Measurements from ENCODE around the gene CDC123. TPM values are rescaled to one million over a fixed set of nuclear protein-coding genes. Genes with fewer than 3 reads are reported as not detected.
"Not testable (repeated sequence)": the region's sequence is repeated elsewhere in the genome, so short reads cannot be mapped to it uniquely, and the experiment has no call there.

Gene CDC123
- total RNA-seq, 4 donors from 2014 or later, result 47.8 to 80.8 (median 53.6) TPM

- TF ChIP-seq EP300 (IDR thresholded peaks at IDR 0.05; ENCODE audit: low read depth) (no peak), POLR2A (IDR thresholded peaks at IDR 0.05) (no peak), POLR2AphosphoS5 (IDR thresholded peaks at IDR 0.05) (no peak), CTCF (IDR thresholded peaks at IDR 0.05) (no peak)
- in situ Hi-C loops (cut with MboI; ENCODE audit: low pct_ligation_motif_present in 1 of 4, low pct_unique_long_range_greater_than_20kb in 1 of 4, low sequenced_read_pairs in 3 of 4) (no loop called here), intact Hi-C loops (cut with DNase I; ENCODE audit: low total_unique reads) (no loop called here)
- DNase-seq, result no peak
- no peaks in the 10 kb centered on the region for H3K27me3 ChIP-seq
- H3K36me3 ChIP-seq, result peaks cover 0 to 32% (median 2%) of the 10 kb centered on the region in 4 donors
- peak overlapping the region; percentile 39 to 68 (median 46) for H3K27ac ChIP-seq
- H3K4me1 ChIP-seq, result peaks cover 0 to 35% (median 9%) of the 10 kb centered on the region in 4 donors
- no peak overlapping the region for H3K4me3 ChIP-seq
- WGBS, 2 donors (ENCODE audit: low coverage in 1 of 2), result 89 to 92% methylated on average over 7 to 10 of the region's 10 CpGs
- H3K9me3 ChIP-seq, result no peaks in the 10 kb centered on the region
These were observed 25.6 kb downstream of the CDC123 start for GRCh38 chr10:12221323-12222298.

- DNase-seq, result no peak
- intact Hi-C loops (cut with DNase I; ENCODE audit: low total_unique reads), result no loop called here
- no peak for TF ChIP-seq POLR2A (IDR thresholded peaks at IDR 0.05)
- no peak for TF ChIP-seq POLR2AphosphoS5 (IDR thresholded peaks at IDR 0.05)
- in situ Hi-C loops (cut with MboI; ENCODE audit: low pct_ligation_motif_present in 1 of 4, low pct_unique_long_range_greater_than_20kb in 1 of 4, low sequenced_read_pairs in 3 of 4), result no loop called here
- Histone ChIP-seq H3K27me3 (no peaks in the 10 kb centered on the region), H3K36me3 (peaks cover 0 to 9% (median 3%) of the 10 kb centered on the region in 4 donors), H3K4me3 (no peak overlapping the region), H3K9me3 (no peaks in the 10 kb centered on the region), H3K27ac (peak overlapping the region in 1 of 4 donors; percentile 68), H3K4me1 (peaks cover 0 to 22% (median 7%) of the 10 kb centered on the region in 4 donors)
- 94 to 98% methylated on average over 2 of the region's 2 CpGs for WGBS, 2 donors (ENCODE audit: low coverage in 1 of 2)
These were observed 29.5 kb downstream of the CDC123 start for GRCh38 chr10:12225444-12225843.

- peaks cover 0 to 19% (median 7%) of the 10 kb centered on the region in 4 donors for H3K4me1 ChIP-seq
- H3K9me3 ChIP-seq; H3K4me3 ChIP-seq; in situ Hi-C loops (cut with MboI; ENCODE audit: low pct_ligation_motif_present in 1 of 4, low pct_unique_long_range_greater_than_20kb in 1 of 4, low sequenced_read_pairs in 3 of 4); H3K27me3 ChIP-seq; DNase-seq; H3K27ac ChIP-seq; intact Hi-C loops (cut with DNase I; ENCODE audit: low total_unique reads): not testable (repeated sequence)
- peaks cover 0 to 16% (median 3%) of the 10 kb centered on the region in 4 donors for H3K36me3 ChIP-seq
- WGBS, 2 donors (ENCODE audit: low coverage in 1 of 2), result 94% methylated on average over 27 of the region's 28 CpGs; no CpG with 5 or more reads in 1 of the 2 donors
These were observed 30.4 kb downstream of the CDC123 start for GRCh38 chr10:12226438-12226837.

GRCh38 chr10:12228851-12229250, 32.9 kb downstream of the CDC123 start:
- TF ChIP-seq POLR2A (IDR thresholded peaks at IDR 0.05) (no peak), EP300 (IDR thresholded peaks at IDR 0.05; ENCODE audit: low read depth) (no peak), POLR2AphosphoS5 (IDR thresholded peaks at IDR 0.05) (no peak), CTCF (IDR thresholded peaks at IDR 0.05) (no peak)
- Histone ChIP-seq H3K36me3 (peaks cover 0 to 22% (median 6%) of the 10 kb centered on the region in 4 donors), H3K4me1 (peaks cover 0 to 13% (median 5%) of the 10 kb centered on the region in 4 donors), H3K4me3 (no peak overlapping the region), H3K27me3 (no peaks in the 10 kb centered on the region), H3K27ac (no peak overlapping the region), H3K9me3 (no peaks in the 10 kb centered on the region)
- 97 to 98% methylated on average over 9 to 11 of the region's 11 CpGs for WGBS, 2 donors (ENCODE audit: low coverage in 1 of 2)
- in situ Hi-C loops (cut with MboI; ENCODE audit: low pct_ligation_motif_present in 1 of 4, low pct_unique_long_range_greater_than_20kb in 1 of 4, low sequenced_read_pairs in 3 of 4) (no loop called here), intact Hi-C loops (cut with DNase I; ENCODE audit: low total_unique reads) (no loop called here)
- DNase-seq, result no peak

GRCh38 chr10:12234687-12235086, 38.7 kb downstream of the CDC123 start:
- DNase-seq; intact Hi-C loops (cut with DNase I; ENCODE audit: low total_unique reads); H3K9me3 ChIP-seq; H3K27me3 ChIP-seq; H3K4me1 ChIP-seq; H3K4me3 ChIP-seq; in situ Hi-C loops (cut with MboI; ENCODE audit: low pct_ligation_motif_present in 1 of 4, low pct_unique_long_range_greater_than_20kb in 1 of 4, low sequenced_read_pairs in 3 of 4): not testable (repeated sequence)
- WGBS, 2 donors (ENCODE audit: low coverage in 1 of 2), result 99% methylated on average over 5 of the region's 5 CpGs
- H3K27ac ChIP-seq, result peak overlapping the region in 1 of 4 donors; percentile 41
- peaks cover 0 to 35% (median 11%) of the 10 kb centered on the region in 4 donors for H3K36me3 ChIP-seq
